Ishikawa (cell line): Measurements from ENCODE around the gene TMPRSS13.

Experiments used
- CREB1 ChIP-seq: IDR thresholded peaks from 2 replicates; pipeline ENCODE4 v1.6.1; 2012; ENCODE audit warnings: low read depth
- EP300 ChIP-seq: IDR thresholded peaks from 2 replicates; pipeline ENCODE4 v1.6.1; 2012; ENCODE audit warnings: borderline replicate concordance
- FOXM1 ChIP-seq: IDR thresholded peaks from 2 replicates; pipeline ENCODE4 v1.6.1; 2012; ENCODE audit warnings: low read depth, borderline replicate concordance
- RAD21 ChIP-seq: IDR thresholded peaks from 2 replicates; pipeline ENCODE4 v1.6.1; 2012; ENCODE audit warnings: low read depth
- USF1 ChIP-seq: IDR thresholded peaks from 2 replicates; pipeline ENCODE4 v1.6.1; 2012
- YY1 ChIP-seq: IDR thresholded peaks from 2 replicates; pipeline ENCODE4 v1.6.1; 2012; ENCODE audit warnings: low read depth

- no peak for TF ChIP-seq YY1
- TF ChIP-seq EP300, result no peak
- no peak for TF ChIP-seq RAD21
- no peak for TF ChIP-seq FOXM1
- no peak for TF ChIP-seq CREB1
- no peak for TF ChIP-seq USF1
These were observed 78.1 kb downstream of the TMPRSS13 start for GRCh38 chr11:117851106-117851505.
